ENCODE data around the gene CEP68.
"Not testable (repeated sequence)": the region's sequence is repeated elsewhere in the genome, so short reads cannot be mapped to it uniquely, and the experiment has no call there.

Gene CEP68

GRCh38 chr2:65093211-65093610, 37.0 kb downstream of the CEP68 start:
- DNase-seq: no peak

DNA sequence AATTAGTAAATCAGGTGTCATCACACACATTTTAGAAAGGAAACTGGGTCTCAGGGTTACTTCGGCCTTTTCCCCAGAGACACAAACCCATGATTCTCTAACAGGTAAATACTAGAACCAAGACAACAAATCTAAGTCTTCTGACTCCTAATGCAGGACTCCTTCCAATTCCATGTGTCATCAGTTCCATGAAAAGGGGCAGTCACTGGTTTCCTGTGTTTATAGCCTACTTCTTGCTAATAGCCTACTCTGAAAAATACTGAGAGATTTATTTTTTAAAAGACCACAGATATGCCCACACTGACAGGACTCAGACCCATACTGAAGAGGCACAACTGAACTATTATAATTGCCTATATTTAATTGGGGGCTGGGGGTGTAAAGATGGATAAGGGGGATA, 40.7 kb downstream of the CEP68 start:
- DNase-seq: no peak

GRCh38 chr2:65097844-65098243, 41.6 kb downstream of the CEP68 start:
- DNase-seq: no peak

- no peak for DNase-seq
Observed at GRCh38 chr2:65098741-65099140, 42.5 kb downstream of the CEP68 start.

GRCh38 chr2:65101071-65101470, 44.9 kb downstream of the CEP68 start:
- DNase-seq: no peak

DNA sequence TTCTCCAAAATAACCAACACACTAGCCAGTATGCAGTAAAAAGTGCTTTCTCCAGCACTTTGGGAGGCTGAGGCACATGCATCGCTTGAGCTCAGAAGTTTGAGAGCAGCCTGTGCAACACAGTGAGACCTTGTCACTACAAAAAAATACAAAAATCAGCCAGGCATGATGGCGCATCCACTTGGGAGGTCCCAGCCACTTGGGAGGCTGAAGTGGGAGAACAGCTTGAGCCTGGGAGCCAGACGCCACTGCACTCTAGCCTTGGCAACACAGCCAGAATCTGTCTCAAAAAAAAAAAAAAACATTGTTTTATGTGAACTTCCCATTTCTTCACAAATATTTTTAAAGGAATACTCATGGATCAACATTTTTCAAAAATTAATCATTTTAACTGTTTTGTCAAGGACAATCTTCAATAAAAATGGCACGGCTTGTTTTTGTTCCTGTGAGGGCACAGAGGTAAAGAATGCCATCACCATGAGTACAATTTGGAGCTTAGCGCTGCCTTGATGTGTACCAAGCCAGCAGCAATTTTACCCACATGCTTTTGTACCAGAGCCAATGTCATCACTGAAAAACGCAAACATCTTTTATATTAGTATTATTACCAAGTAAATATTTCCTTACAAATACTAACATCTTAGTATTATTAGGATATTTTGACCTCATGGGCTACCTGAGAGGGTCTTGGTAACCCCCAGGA, 46.9 kb downstream of the CEP68 start:
- DNase-seq: peak; percentile 80 to 82

GRCh38 chr2:65107530-65107929, 51.3 kb downstream of the CEP68 start:
- no peak for DNase-seq

DNA sequence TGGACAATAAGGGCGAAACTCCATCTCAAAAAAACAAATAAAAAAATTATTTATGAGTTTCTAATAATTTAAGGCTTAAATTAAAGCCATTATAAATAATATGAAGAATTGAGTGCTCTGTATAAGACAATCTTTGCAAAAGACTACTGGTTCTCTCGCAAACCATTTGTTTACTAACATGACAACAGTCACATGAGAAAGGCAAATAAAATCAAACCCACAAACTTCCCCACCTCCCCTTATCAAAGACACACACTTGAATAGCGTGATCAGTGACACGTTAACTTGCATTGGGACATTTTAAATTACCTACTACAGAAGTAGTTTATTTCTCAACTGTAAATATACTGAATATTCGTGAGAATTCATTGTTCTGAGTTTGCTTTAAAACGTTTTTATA, 52.6 kb downstream of the CEP68 start:
- no peak for DNase-seq

GRCh38 chr2:65112633-65113032, 56.4 kb downstream of the CEP68 start:
- no peak for DNase-seq

- DNase-seq: no peak
Observed at GRCh38 chr2:65113229-65113628, 57.0 kb downstream of the CEP68 start.

DNA sequence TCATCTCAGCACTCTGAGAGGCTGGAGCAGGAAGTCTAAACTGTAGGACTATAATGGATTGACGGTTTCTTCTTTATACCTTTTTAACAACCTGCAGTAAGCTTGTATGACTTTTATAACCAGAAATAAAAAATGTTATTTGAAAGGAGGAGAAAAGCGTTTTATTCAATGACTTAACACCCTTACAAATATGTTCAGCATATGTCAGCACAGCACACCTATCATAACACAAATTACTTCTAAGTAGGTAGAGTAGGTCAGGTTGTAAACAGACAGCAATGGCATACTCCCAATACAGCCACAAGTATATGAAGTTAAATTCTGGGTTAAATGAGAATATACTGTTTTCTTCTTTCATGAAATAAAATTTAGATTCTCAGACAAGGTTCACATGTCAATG, 57.6 kb downstream of the CEP68 start:
- no peak for DNase-seq

- DNase-seq: no peak
Observed at GRCh38 chr2:65114921-65115320, 58.7 kb downstream of the CEP68 start.

- no peak for DNase-seq
Observed at GRCh38 chr2:65116645-65117044, 60.4 kb downstream of the CEP68 start.

DNA sequence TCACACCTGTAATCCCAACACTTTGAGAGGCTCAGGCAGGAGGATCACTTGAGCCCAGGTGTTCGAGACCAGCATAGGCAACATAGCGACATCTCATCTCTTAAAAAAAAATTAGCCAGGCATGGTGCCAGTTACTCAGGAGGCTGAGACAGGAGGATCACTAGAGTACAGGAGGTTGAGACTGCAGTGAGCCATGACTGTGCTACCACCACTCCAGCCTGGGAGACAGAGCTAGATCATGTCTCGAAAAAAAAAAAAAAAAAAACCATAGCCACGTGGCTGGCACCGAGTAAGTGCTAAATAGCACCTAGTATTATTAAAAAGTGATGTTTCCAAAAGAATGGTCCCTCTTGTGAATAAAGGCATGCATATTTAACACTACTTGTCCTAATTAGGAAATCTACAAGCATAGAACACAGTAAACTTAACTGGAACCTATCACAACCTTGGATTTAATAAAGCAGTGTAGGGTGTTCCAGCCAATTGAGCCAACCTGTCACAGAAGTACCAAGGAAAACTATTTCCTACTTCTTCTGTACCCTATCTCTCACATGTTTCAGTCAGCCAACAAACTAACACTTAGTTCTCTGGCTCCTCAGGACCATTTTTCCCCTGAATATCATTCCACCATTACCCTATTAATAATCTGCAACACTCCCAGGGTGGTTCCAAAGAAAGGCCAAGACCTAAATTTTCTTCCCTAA, 64.9 kb downstream of the CEP68 start:
- no peak for DNase-seq

DNA sequence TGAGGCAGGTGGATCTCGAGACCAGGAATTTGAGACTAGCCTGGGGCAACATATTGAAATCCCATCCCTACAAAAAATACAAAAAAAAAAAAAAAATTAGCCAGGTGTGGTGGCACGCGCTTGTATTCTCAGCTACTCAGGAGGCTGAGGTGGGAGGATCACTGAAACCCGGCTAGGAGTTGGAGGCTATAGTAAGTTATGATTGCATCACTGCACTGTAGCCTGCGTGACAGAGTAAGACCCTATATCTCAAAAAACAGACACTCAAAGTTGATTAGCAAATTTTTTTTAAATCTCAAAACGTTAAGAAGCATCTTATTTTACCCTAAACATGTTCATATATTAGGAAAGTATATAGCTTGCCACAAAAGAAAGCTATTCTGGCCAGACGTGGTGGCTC, 66.1 kb downstream of the CEP68 start:
- no peak for DNase-seq

DNA sequence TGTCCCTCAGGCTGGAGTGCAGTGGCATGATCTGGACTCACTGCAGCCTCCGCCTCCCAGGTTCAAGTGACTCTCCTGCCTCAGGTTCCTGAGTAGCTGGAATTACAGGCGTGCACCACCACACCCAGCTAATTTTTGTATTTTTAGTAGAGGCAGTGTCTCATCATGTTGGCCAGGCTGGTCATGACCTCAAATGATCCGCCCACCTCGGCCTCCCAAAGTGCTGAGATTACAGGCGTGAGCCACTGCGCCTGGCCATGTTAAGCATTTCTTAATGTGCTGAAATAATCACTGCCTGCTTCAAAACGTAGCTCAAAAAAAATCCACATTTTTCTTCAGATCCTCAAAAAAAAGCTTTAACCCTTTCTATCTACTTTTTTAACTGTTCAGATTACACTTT, 69.2 kb downstream of the CEP68 start:
- not testable (repeated sequence) for DNase-seq

DNA sequence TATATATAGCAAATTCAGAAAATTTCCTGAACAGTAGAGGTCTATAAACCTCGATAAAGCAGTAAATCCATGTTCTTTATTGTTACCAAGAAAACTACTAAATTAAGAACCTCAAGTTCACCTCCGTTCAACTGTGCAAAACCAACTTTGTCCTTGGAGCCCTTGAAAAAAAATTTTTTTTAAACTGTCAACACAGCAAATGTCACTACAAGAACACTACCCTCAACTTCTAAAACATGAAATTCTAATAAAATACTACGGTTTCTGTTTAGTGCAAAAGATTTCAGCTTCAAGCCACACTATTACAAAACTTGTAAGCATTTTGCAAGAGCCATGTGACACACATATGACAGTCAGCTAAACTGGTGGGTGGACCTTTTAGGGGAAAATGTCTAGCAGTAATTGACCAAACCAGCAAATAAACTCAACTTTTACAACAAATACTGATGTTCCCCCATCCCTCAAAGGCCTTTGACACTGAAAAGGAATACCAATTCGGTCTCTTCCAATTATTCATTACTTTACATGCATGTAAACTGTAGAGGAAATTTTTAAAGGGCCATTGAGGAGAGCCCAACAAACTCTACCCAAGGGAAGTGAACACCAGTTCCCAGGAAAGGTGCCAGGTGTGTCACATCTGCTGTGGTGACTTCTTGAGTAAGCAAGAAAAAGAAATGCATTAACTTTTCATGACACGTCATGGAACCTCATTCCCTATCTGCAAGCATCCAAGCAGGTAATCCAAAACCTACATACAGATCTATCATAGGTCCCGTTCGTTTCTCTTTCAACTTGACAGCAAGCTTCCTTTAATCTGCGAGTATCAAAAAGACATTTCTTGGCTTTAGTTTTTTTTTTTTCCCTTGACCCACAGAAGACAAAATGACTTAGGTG, 72.3 kb downstream of the CEP68 start:
- DNase-seq: no peak

DNA sequence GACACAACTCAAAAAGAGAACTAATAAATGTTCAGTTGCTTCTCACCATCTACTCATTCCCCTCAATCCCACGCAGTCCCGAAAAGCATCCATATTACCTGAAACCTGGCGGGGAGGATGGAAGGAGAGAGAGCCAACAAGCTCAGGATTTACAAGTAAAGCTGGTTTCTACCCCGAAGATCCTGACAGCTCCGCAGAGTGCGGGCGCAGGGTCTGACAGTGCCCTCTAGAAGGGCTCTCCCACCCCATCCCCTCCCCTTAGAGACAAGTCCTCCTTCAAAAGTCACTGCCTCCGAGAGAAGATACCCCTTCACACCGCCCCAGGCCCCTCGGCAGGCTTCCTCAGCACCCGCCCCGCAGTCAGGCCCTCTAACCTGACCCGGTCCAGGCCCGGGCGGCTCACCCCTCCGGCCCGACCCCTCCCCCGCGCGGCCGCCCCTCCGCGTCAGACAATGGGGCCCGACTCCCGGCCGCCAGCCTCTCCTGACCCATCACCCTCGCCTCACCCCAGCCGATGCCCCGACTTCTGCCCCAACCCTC, 73.1 kb downstream of the CEP68 start:
- DNase-seq: no peak

- DNase-seq: peak; percentile 97 to 99
Observed at GRCh38 chr2:65129826-65130663, 73.8 kb downstream of the CEP68 start, which contains the start of gene RAB1A. RAB1A (minus strand) TSS chr2:65130106; CDS start chr2:65129915, 191 bp downstream.

GRCh38 chr2:65130664-65131175, 74.5 kb downstream of the CEP68 start:
- DNase-seq: no peak

- not testable (repeated sequence) for DNase-seq
Observed at GRCh38 chr2:65132930-65133329, 76.7 kb downstream of the CEP68 start.

DNA sequence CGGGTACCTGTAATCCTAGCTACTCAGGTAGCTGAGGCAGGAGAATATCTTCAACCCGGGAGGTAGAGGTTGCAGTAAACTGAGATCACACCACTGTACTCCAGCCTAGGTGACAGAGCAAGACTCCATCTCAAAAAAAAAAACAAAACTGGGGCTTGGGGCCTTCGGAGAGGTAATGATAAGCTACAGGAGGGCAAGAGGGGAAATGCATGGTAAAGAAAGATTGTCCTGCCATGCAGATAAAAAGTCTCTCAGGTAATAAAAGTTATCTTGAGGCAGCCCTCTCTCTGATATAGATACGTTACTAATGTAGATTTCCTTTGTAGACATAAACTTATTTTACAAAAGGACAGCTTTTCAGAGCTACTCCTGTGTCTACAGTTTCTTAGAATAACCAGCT, 77.4 kb downstream of the CEP68 start:
- DNase-seq: no peak

Data from NCI-H446 (cell line).